ENCODE results near the gene RAET1G. TPM values are rescaled to one million over a fixed set of nuclear protein-coding genes. Genes with fewer than 3 reads are reported as not detected.
"Not testable (repeated sequence)": the region's sequence is repeated elsewhere in the genome, so short reads cannot be mapped to it uniquely, and the experiment has no call there.

The RAET1G gene
- polyA plus RNA-seq, 2 of the 4 experiments (the other 2 are of a cell fraction), result 10.1 to 24.4 TPM

DNA sequence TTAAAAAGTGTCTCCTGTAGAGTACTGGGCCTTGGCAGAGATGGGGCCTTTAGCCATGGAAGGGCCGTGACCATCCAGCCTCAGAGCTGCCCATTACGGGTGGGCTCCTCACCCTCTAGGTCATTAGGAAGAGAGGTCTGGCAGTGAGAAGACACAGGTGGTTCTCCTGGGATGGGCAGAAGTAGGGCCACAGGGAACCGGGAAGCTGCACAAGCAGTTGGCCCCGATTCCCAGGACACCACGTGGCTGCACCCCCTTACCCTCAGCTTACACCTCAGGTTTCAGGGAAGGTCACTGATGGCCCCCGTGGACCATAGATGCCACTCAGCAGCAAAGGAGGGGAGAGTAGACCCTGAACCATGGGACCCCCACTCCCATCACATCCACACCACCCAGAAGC, 1.6 kb downstream of the RAET1G start:
- H3K4me3 ChIP-seq, result no peak overlapping the region
- peak overlapping the region; percentile 79; the same call in 1 of the 3 replicates for H3K4me2 ChIP-seq
- TF ChIP-seq FOSB (CRISPR knock-in tag; IDR thresholded peaks at IDR 0.05) (no peak), RCOR1 (IDR thresholded peaks at IDR 0.05; ENCODE audit: low read depth, low read length) (no peak)
- no peaks in the 10 kb centered on the region for H3K9me3 ChIP-seq
- DNase-seq (ENCODE audit: low read depth in 1 of 2, low spot score in 1 of 2) (no peak), FAIRE-seq (no peak), ATAC-seq (no peak)
- WGBS (ENCODE audit: missing lambda C conversion rate), result 57% methylated on average over 1 of the region's 6 CpGs
- ChIA-PET POLR2A (no interaction called here), CTCF (interaction anchor here (1.4 kb wide), 1 partner anchor 81 kb away, joined by 4 read pairs; no protein-coding TSS in a partner anchor)
- peaks cover 11% of the 10 kb centered on the region; the same call in 1 of the 3 replicates for H3K4me1 ChIP-seq
- no peak overlapping the region for H3K27ac ChIP-seq

DNA sequence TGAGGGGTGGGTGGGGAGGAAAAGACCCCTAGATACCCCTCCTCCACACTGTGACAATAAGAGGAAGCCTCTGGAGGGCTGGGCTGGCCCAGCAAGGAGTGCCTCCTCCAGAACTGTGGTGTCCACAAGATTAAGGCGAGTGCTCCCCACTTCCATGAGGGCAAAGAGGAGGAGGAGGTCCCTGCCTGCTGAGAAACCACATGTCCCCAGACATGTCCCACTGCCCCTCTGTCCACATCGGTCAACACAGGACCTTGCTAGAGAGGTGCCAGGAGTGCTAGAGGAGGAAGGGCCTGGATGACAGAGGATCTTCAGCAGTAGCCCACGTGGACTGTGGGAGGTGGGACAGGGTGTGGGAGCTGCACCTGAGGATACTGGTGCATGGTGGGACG, 3.1 kb downstream of the RAET1G start:
- POLR2A ChIA-PET, result no interaction called here
- Histone ChIP-seq H3K4me3 (no peak overlapping the region), H3K4me2 (no peak overlapping the region), H3K4me1 (0 out of 3 replicates have a peak, but pooled peaks cover 5% of the 10 kb centered on the region), H3K27ac (no peak overlapping the region), H3K9me3 (no peaks in the 10 kb centered on the region)
- ATAC-seq, result no peak
- no peak for DNase-seq (ENCODE audit: low read depth in 1 of 2, low spot score in 1 of 2)
- TF ChIP-seq ZSCAN20 (CRISPR knock-in tag; IDR thresholded peaks at IDR 0.05) (no peak), CBX8 (IDR thresholded peaks at IDR 0.05) (no peak), ZNF302 (CRISPR knock-in tag; IDR thresholded peaks at IDR 0.05) (no peak), EHF (CRISPR knock-in tag; IDR thresholded peaks at IDR 0.05) (no peak), NFE2L2 (conservative IDR thresholded peaks at IDR 0.05; ENCODE audit: low read length) (no peak), CEBPB (IDR thresholded peaks at IDR 0.05) (no peak), ZFP36 (IDR thresholded peaks at IDR 0.05; ENCODE audit: borderline replicate concordance, partially characterized antibody) (no peak)
- TF ChIP-seq, protein P1, sequence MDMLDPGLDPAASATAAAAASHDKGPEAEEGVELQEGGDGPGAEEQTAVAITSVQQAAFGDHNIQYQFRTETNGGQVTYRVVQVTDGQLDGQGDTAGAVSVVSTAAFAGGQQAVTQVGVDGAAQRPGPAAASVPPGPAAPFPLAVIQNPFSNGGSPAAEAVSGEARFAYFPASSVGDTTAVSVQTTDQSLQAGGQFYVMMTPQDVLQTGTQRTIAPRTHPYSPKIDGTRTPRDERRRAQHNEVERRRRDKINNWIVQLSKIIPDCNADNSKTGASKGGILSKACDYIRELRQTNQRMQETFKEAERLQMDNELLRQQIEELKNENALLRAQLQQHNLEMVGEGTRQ (IDR thresholded peaks at IDR 0.05), result no peak
- TF ChIP-seq, protein P2, sequence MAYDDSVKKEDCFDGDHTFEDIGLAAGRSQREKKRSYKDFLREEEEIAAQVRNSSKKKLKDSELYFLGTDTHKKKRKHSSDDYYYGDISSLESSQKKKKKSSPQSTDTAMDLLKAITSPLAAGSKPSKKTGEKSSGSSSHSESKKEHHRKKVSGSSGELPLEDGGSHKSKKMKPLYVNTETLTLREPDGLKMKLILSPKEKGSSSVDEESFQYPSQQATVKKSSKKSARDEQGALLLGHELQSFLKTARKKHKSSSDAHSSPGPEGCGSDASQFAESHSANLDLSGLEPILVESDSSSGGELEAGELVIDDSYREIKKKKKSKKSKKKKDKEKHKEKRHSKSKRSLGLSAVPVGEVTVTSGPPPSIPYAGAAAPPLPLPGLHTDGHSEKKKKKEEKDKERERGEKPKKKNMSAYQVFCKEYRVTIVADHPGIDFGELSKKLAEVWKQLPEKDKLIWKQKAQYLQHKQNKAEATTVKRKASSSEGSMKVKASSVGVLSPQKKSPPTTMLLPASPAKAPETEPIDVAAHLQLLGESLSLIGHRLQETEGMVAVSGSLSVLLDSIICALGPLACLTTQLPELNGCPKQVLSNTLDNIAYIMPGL (CRISPR knock-in tag; IDR thresholded peaks at IDR 0.05; ENCODE audit: borderline replicate concordance), result no peak
- no peak for FAIRE-seq
- CTCF ChIA-PET, result interaction anchor here (1.1 kb wide), 1 partner anchor 160 kb away, joined by 3 read pairs; no protein-coding TSS in a partner anchor
- WGBS (ENCODE audit: missing lambda C conversion rate), result 50% methylated on average over 3 of the region's 4 CpGs

DNA sequence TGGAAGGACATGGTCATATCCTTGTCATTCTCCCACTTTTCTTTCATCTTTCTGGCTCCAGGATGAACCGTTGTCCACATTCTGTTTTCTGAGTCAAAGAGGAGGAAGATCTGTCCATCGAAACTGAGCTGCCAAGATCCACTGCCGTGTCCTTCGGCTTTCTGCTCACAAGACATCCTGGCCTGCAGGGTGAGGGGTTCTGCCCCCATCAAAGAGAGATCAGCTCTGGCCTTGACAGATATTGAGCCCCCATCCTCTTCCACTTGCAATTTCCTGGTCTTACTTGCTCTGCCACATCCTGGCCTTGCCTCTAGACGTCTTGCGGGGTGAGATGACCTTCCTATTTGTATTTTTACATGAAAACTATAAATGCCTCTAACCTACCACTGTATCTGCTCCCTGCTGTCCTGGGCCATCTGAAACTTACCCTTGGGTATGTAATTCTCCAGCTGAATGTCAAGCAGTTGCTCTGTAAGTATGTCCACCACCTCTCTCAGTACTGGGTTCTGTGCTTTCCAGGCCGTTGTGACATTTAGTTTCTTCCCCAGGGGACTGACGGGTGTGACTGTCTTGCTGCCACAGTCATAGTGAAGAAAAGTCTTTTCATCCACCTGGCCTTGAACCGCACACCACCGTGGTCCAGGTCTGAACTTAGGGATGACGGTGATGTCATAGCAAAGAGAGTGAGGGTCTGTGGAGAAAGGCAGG, 3.6 kb downstream of the RAET1G start:
- DNase-seq (ENCODE audit: low read depth in 1 of 2, low spot score in 1 of 2); H3K4me2 ChIP-seq; H3K4me3 ChIP-seq; H3K9me3 ChIP-seq; POLR2A ChIA-PET; FAIRE-seq; H3K4me1 ChIP-seq; H3K27ac ChIP-seq; ATAC-seq: not testable (repeated sequence)
- 80% methylated on average over 7 of the region's 11 CpGs for WGBS (ENCODE audit: missing lambda C conversion rate)
- CTCF ChIA-PET, result interaction anchor here (1.1 kb wide), 1 partner anchor 161 kb away, joined by 3 read pairs; no protein-coding TSS in a partner anchor

GRCh38 chr6:149918151-149918905, 4.6 kb downstream of the RAET1G start:
- CTCF ChIA-PET, result interaction anchor here (1.1 kb wide), 1 partner anchor 162 kb away, joined by 3 read pairs; no protein-coding TSS in a partner anchor
- FAIRE-seq, result no peak
- ATAC-seq, result no peak
- TF ChIP-seq PBX3 (IDR thresholded peaks at IDR 0.05), result no peak
- TF ChIP-seq, protein P3, sequence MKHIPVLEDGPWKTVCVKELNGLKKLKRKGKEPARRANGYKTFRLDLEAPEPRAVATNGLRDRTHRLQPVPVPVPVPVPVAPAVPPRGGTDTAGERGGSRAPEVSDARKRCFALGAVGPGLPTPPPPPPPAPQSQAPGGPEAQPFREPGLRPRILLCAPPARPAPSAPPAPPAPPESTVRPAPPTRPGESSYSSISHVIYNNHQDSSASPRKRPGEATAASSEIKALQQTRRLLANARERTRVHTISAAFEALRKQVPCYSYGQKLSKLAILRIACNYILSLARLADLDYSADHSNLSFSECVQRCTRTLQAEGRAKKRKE (CRISPR knock-in tag; IDR thresholded peaks at IDR 0.05; ENCODE audit: low read depth), result no peak
- TF ChIP-seq JUN (IDR thresholded peaks at IDR 0.05), result no peak
- TF ChIP-seq, protein P4, sequence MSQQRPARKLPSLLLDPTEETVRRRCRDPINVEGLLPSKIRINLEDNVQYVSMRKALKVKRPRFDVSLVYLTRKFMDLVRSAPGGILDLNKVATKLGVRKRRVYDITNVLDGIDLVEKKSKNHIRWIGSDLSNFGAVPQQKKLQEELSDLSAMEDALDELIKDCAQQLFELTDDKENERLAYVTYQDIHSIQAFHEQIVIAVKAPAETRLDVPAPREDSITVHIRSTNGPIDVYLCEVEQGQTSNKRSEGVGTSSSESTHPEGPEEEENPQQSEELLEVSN (IDR thresholded peaks at IDR 0.05; ENCODE audit: borderline replicate concordance, low read depth), result no peak
- no peak for TF ChIP-seq REST (IDR thresholded peaks at IDR 0.05)
- TF ChIP-seq TP53 (CRISPR knock-in tag; IDR thresholded peaks at IDR 0.05), result no peak

More at GRCh38 chr6:149918151-149918905, 4.6 kb downstream of the RAET1G start:
- H3K27ac ChIP-seq, result no peak overlapping the region
- H3K4me2 ChIP-seq, result no peak overlapping the region
- DNase-seq (ENCODE audit: low read depth in 1 of 2, low spot score in 1 of 2), result no peak
- H3K4me1 ChIP-seq, result 0 out of 3 replicates have a peak, but pooled peaks cover 4% of the 10 kb centered on the region
- POLR2A ChIA-PET, result no interaction called here
- WGBS (ENCODE audit: missing lambda C conversion rate), result 64% methylated on average over 6 of the region's 6 CpGs
- no peaks in the 10 kb centered on the region for H3K9me3 ChIP-seq
- no peak overlapping the region for H3K4me3 ChIP-seq
